ENCODE data around the gene CETP.
A peak's percentile ranks its signal among the peaks of the same experiment; 100 is the strongest.
"Not testable (repeated sequence)": the region's sequence is repeated elsewhere in the genome, so short reads cannot be mapped to it uniquely, and the experiment has no call there.

Gene CETP

GRCh38 chr16:56934599-56935145, 27.1 kb upstream of the CETP start:
- not testable (repeated sequence) for DNase-seq

- DNase-seq: no peak
These were observed 26.5 kb upstream of the CETP start for GRCh38 chr16:56935201-56935600.

- no peak for DNase-seq
These were observed 25.3 kb upstream of the CETP start for GRCh38 chr16:56936491-56936890.

GRCh38 chr16:56936950-56937349, 24.8 kb upstream of the CETP start:
- DNase-seq: peak; percentile 24

GRCh38 chr16:56938664-56939513, 22.9 kb upstream of the CETP start:
- no peak for DNase-seq

- no peak for DNase-seq
These were observed 21.9 kb upstream of the CETP start for GRCh38 chr16:56939801-56940200.

- DNase-seq: no peak
These were observed 20.7 kb upstream of the CETP start for GRCh38 chr16:56941092-56941491.

GRCh38 chr16:56941856-56942331, 19.9 kb upstream of the CETP start:
- no peak for DNase-seq

- DNase-seq: no peak
These were observed 17.9 kb upstream of the CETP start for GRCh38 chr16:56943761-56944375.

GRCh38 chr16:56944954-56945839, 16.6 kb upstream of the CETP start:
- no peak for DNase-seq

- no peak for DNase-seq
These were observed 15.8 kb upstream of the CETP start for GRCh38 chr16:56945847-56946527.

GRCh38 chr16:56946767-56947603, 14.8 kb upstream of the CETP start:
- DNase-seq: no peak

- no peak for DNase-seq
These were observed 14.2 kb upstream of the CETP start for GRCh38 chr16:56947604-56947995.

- no peak for DNase-seq
These were observed 13.5 kb upstream of the CETP start for GRCh38 chr16:56948234-56948633.

- no peak for DNase-seq
These were observed 11.7 kb upstream of the CETP start for GRCh38 chr16:56950051-56950450.

GRCh38 chr16:56950455-56950854, 11.3 kb upstream of the CETP start:
- DNase-seq: no peak

- DNase-seq: no peak
These were observed 10.6 kb upstream of the CETP start for GRCh38 chr16:56950881-56951771.

GRCh38 chr16:56953006-56953405, 8.7 kb upstream of the CETP start:
- no peak for DNase-seq

GRCh38 chr16:56956076-56956475, 5.7 kb upstream of the CETP start:
- no peak for DNase-seq

GRCh38 chr16:56956756-56957155, 5.0 kb upstream of the CETP start:
- no peak for DNase-seq
